C4-2B (cell line): Measurements from ENCODE around the gene DNAH12.

ENCODE experiments used
- CTCF ChIP-seq: fragments of 450-650 bp; conservative IDR thresholded peaks from 2 replicates; pipeline ENCODE4 v1.5.1; 2017; ENCODE audit warnings: mild to moderate bottlenecking
- ZFX ChIP-seq: fragments of 450-650 bp; IDR thresholded peaks from 2 replicates; pipeline ENCODE4 v1.6.1; 2017

GRCh38 chr3:57569859-57570450 is 25.8 kb upstream of the DNAH12 start:
- TF ChIP-seq CTCF (no peak), ZFX (no peak)
